HepG2 (cell line): ENCODE results near the gene DDX39B. TPM values are rescaled to one million over a fixed set of nuclear protein-coding genes. Genes with fewer than 3 reads are reported as not detected.

Source experiments
- CAMTA2 ChIP-seq: sonication (generic); formaldehyde crosslinking; IDR thresholded peaks from 2 replicates; pipeline ENCODE4 v1.4.0; 2020; ENCODE audit warnings: mild to moderate bottlenecking, missing genetic modification reagents, borderline replicate concordance
- CEBPB ChIP-seq: IDR thresholded peaks from 2 replicates; pipeline ENCODE4 v1.6.1; 2011; ENCODE audit warnings: low read depth, low read length, improper control_type of control experiment, borderline replicate concordance
- ELF3 ChIP-seq: IDR thresholded peaks from 2 replicates; pipeline ENCODE4 v1.6.1; 2016; ENCODE audit warnings: missing genetic modification reagents, missing compliant biosample characterization
- FOXA3 ChIP-seq: IDR thresholded peaks from 2 replicates; pipeline ENCODE4 v1.6.1; 2016; ENCODE audit warnings: missing genetic modification reagents, missing compliant biosample characterization
- GTF2F1 ChIP-seq: fragments of 150-350 bp; IDR thresholded peaks from 2 replicates; pipeline ENCODE4 v1.6.1; 2014; ENCODE audit warnings: low read length
- HDAC1 ChIP-seq: sonication (generic); formaldehyde crosslinking; IDR thresholded peaks from 2 replicates; pipeline ENCODE4 v1.5.1; 2020; ENCODE audit warnings: mild to moderate bottlenecking, missing genetic modification reagents
- HNRNPK ChIP-seq: fragments of 200-400 bp; formaldehyde crosslinking; IDR thresholded peaks from 2 replicates; pipeline ENCODE4 v1.6.1; 2018; ENCODE audit warnings: low read length, low read depth, moderate library complexity, mild to moderate bottlenecking; ENCODE audit not compliant: poor library complexity, severe bottlenecking
- HOXA5 ChIP-seq: sonication (generic); formaldehyde crosslinking; IDR thresholded peaks from 2 replicates; pipeline ENCODE4 v1.4.0; 2020; ENCODE audit warnings: missing genetic modification reagents
- NFE2 ChIP-seq: sonication (generic); formaldehyde crosslinking; IDR thresholded peaks from 2 replicates; pipeline ENCODE4 v1.4.0; 2020; ENCODE audit warnings: missing genetic modification reagents
- RAD51 ChIP-seq: fragments of 450-650 bp; IDR thresholded peaks from 2 replicates; pipeline ENCODE4 v1.6.1; 2016; ENCODE audit warnings: borderline replicate concordance
- RBM39 ChIP-seq: fragments of 200-400 bp; formaldehyde crosslinking; IDR thresholded peaks from one replicate; pipeline ENCODE4 v1.6.1; 2018; ENCODE audit warnings: antibody characterized with exemption, mild to moderate bottlenecking, low read depth, low read length; ENCODE audit not compliant: poor library complexity, severe bottlenecking
- TGIF2 ChIP-seq: IDR thresholded peaks from 2 replicates; pipeline ENCODE4 v1.6.1; 2016; ENCODE audit warnings: control low read depth, missing compliant biosample characterization
- THYN1 ChIP-seq: sonication (generic); formaldehyde crosslinking; IDR thresholded peaks from 2 replicates; pipeline ENCODE4 v1.8.1; 2023; ENCODE audit warnings: low read depth, mild to moderate bottlenecking, moderate library complexity, missing genetic modification reagents, borderline replicate concordance
- ZFP36L1 ChIP-seq: sonication (generic); formaldehyde crosslinking; IDR thresholded peaks from 2 replicates; pipeline ENCODE4 v1.8.0; 2022; ENCODE audit warnings: mild to moderate bottlenecking, missing genetic modification reagents, moderate library complexity
- ZNF331 ChIP-seq: sonication (generic); formaldehyde crosslinking; IDR thresholded peaks from 2 replicates; pipeline ENCODE4 v1.4.0; 2020; ENCODE audit warnings: missing genetic modification reagents
- ZNF431 ChIP-seq: sonication (generic); formaldehyde crosslinking; IDR thresholded peaks from 2 replicates; pipeline ENCODE4 v1.9.0; 2022; ENCODE audit warnings: missing genetic modification reagents, low read depth, mild to moderate bottlenecking, borderline replicate concordance
- ZNF556 ChIP-seq: sonication (generic); formaldehyde crosslinking; IDR thresholded peaks from 2 replicates; pipeline ENCODE4 v1.4.0; 2020; ENCODE audit warnings: mild to moderate bottlenecking, missing genetic modification reagents, borderline replicate concordance
- ZNF567 ChIP-seq: sonication (generic); formaldehyde crosslinking; IDR thresholded peaks from 2 replicates; pipeline ENCODE4 v1.8.1; 2023; ENCODE audit warnings: mild to moderate bottlenecking, missing genetic modification reagents, borderline replicate concordance
- ZNF576 ChIP-seq: sonication (generic); formaldehyde crosslinking; IDR thresholded peaks from 2 replicates; pipeline ENCODE4 v1.4.0; 2020; ENCODE audit warnings: mild to moderate bottlenecking, missing genetic modification reagents
- ZNF580 ChIP-seq: IDR thresholded peaks from 2 replicates; pipeline ENCODE4 v1.6.1; 2016; ENCODE audit warnings: low read depth, borderline replicate concordance
- ZNF782 ChIP-seq: sonication (generic); formaldehyde crosslinking; IDR thresholded peaks from 2 replicates; pipeline ENCODE4 v1.4.0; 2020; ENCODE audit warnings: missing genetic modification reagents, mild to moderate bottlenecking, borderline replicate concordance
- ZNF800 ChIP-seq: sonication (generic); formaldehyde crosslinking; IDR thresholded peaks from 2 replicates; pipeline ENCODE4 v1.4.0; 2020; ENCODE audit warnings: missing genetic modification reagents
- polyA plus RNA-seq, 8 experiments: library from polyadenylated mRNA; depleted of rRNA in 3 of 8; stranded (reverse) in 7 of 8; unstranded in 1 of 8; fragments of >200 nt; fragmentation: Illumina TruSeq in 4 of 8; extraction: Trizol in 4 of 8; gene quantifications; 2 replicates each; pipeline versions ENCODE4 v1.2.1 to v1.2.3, GENCODE V29; 2011 to 2016; ENCODE audit warnings: low read depth in 4 of 8, missing spikeins in 1 of 8, mixed read lengths in 1 of 8; ENCODE audit not compliant: insufficient read depth in 1 of 8
- total RNA-seq, 5 experiments: library from RNA; depleted of rRNA; stranded (reverse); fragments of >200 nt; fragmentation: Illumina TruSeq; extraction: Trizol; gene quantifications; 2 replicates each; pipeline ENCODE4 v1.2.3, GENCODE V29; 2016; ENCODE audit warnings: low read depth in 1 of 5
- TF ChIP-seq, protein P1 (sequence below): sonication (generic); formaldehyde crosslinking; IDR thresholded peaks from 2 replicates; pipeline ENCODE4 v1.4.0; 2020; ENCODE audit warnings: missing genetic modification reagents, borderline replicate concordance

Gene DDX39B
- total and polyA plus RNA-seq, 2 of the 13 experiments (the other 11 are each of a cell fraction or from before 2014, with no cell fraction given), result 570 to 678 TPM

- TF ChIP-seq, protein P1, sequence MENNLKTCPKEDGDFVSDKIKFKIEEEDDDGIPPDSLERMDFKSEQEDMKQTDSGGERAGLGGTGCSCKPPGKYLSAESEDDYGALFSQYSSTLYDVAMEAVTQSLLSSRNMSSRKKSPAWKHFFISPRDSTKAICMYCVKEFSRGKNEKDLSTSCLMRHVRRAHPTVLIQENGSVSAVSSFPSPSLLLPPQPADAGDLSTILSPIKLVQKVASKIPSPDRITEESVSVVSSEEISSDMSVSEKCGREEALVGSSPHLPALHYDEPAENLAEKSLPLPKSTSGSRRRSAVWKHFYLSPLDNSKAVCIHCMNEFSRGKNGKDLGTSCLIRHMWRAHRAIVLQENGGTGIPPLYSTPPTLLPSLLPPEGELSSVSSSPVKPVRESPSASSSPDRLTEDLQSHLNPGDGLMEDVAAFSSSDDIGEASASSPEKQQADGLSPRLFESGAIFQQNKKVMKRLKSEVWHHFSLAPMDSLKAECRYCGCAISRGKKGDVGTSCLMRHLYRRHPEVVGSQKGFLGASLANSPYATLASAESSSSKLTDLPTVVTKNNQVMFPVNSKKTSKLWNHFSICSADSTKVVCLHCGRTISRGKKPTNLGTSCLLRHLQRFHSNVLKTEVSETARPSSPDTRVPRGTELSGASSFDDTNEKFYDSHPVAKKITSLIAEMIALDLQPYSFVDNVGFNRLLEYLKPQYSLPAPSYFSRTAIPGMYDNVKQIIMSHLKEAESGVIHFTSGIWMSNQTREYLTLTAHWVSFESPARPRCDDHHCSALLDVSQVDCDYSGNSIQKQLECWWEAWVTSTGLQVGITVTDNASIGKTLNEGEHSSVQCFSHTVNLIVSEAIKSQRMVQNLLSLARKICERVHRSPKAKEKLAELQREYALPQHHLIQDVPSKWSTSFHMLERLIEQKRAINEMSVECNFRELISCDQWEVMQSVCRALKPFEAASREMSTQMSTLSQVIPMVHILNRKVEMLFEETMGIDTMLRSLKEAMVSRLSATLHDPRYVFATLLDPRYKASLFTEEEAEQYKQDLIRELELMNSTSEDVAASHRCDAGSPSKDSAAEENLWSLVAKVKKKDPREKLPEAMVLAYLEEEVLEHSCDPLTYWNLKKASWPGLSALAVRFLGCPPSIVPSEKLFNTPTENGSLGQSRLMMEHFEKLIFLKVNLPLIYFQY, result no peak
- TF ChIP-seq RAD51 (no peak), GTF2F1 (no peak), FOXA3 (CRISPR knock-in tag) (peak; percentile 30; the same call in 1 of the 2 replicates), TGIF2 (CRISPR knock-in tag) (no peak), ZNF331 (CRISPR knock-in tag) (peak; percentile 51; the same call in 1 of the 2 replicates), ZNF580 (CRISPR knock-in tag) (peak; percentile 61; the same call in 1 of the 2 replicates), THYN1 (CRISPR knock-in tag) (no peak), ZNF567 (CRISPR knock-in tag) (no peak), ZNF576 (CRISPR knock-in tag) (no peak), ZNF782 (CRISPR knock-in tag) (0 out of 2 replicates have a peak, but pooled peaks have one; percentile 7), HDAC1 (CRISPR knock-in tag) (peak; percentile 60), ZNF556 (CRISPR knock-in tag) (peak; percentile 35; the same call in 1 of the 2 replicates), ELF3 (CRISPR knock-in tag) (peak; percentile 42; the same call in 1 of the 2 replicates), NFE2 (CRISPR knock-in tag) (no peak), ZFP36L1 (no peak), ZNF431 (CRISPR knock-in tag) (0 out of 2 replicates have a peak, but pooled peaks have one; percentile 27), HOXA5 (peak; percentile 50; the same call in 1 of the 2 replicates), HNRNPK (peak; percentile 47), ZNF800 (CRISPR knock-in tag) (peak; percentile 90), RBM39 (peak; percentile 64), CEBPB (no peak), CAMTA2 (CRISPR knock-in tag) (no peak)
Measured at GRCh38 chr6:31493875-31494694, 47.7 kb downstream of the DDX39B start (continued).
